Measurements from ENCODE around the gene CRB2.

DNA sequence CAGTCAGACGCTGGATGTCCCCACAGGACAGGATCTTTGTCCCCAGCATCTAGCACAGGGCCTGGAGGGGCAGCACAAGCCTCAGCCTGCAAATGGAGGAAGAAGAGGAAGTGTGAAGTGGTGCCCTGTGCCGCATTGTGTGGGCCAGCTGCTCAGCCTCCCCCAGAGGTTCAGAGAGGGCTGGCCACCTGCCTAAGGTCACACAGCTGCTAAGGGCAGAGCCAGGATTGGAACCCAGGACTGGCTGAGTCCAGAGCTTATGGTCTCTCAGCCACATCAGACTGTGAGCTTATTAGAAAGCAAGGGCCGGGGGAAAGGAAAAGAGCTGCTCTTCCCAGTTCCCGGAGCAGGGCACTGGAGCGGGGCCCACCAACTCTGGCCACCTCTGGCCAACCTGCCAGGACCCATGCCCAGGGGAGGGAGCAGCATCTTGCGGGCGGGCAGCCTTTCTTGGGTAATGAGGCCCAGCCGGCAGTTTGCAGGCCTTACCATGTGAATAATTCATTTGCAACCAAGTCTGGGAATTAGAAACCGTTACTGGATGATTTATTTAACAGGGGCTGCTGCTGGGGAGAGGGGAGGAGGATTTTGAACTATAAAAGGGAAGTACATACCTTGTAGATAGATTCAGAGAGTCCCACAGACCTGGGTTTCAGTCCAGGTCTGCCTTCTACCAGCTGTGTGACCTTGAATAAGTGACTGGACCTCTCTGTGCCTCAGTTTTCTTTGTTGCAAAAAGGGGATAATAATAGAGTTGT is 11.6 kb upstream of the CRB2 start:
- no peak for TF ChIP-seq POLR2A (IDR thresholded peaks at IDR 0.05)
- TF ChIP-seq, protein P1, sequence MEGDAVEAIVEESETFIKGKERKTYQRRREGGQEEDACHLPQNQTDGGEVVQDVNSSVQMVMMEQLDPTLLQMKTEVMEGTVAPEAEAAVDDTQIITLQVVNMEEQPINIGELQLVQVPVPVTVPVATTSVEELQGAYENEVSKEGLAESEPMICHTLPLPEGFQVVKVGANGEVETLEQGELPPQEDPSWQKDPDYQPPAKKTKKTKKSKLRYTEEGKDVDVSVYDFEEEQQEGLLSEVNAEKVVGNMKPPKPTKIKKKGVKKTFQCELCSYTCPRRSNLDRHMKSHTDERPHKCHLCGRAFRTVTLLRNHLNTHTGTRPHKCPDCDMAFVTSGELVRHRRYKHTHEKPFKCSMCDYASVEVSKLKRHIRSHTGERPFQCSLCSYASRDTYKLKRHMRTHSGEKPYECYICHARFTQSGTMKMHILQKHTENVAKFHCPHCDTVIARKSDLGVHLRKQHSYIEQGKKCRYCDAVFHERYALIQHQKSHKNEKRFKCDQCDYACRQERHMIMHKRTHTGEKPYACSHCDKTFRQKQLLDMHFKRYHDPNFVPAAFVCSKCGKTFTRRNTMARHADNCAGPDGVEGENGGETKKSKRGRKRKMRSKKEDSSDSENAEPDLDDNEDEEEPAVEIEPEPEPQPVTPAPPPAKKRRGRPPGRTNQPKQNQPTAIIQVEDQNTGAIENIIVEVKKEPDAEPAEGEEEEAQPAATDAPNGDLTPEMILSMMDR (IDR thresholded peaks at IDR 0.05) = no peak
